ENCODE measurements around the gene PUS1.

- TF ChIP-seq TBP (IDR thresholded peaks at IDR 0.05; ENCODE audit: low read depth, low read length) (no peak), TAF1 (IDR thresholded peaks at IDR 0.05; ENCODE audit: low read depth, low read length) (no peak), HDAC6 (IDR thresholded peaks at IDR 0.05; ENCODE audit: low read depth, low read length) (no peak), CREB1 (IDR thresholded peaks at IDR 0.05) (no peak), CBX5 (IDR thresholded peaks at IDR 0.05; ENCODE audit: low read depth, low read length) (no peak), POLR2A (IDR thresholded peaks at IDR 0.05; ENCODE audit: control extremely low read depth in 1 of 2, low read depth in 2 of 2, low read length in 2 of 2) (no peak), YY1 (IDR thresholded peaks at IDR 0.05; ENCODE audit: low read depth, low read length) (no peak), CTCF (IDR thresholded peaks at IDR 0.05; ENCODE audit: control extremely low read depth in 1 of 3, insufficient read depth in 1 of 3, low read depth in 1 of 3, low read length in 3 of 3) (no peak), RFX5 (IDR thresholded peaks at IDR 0.05; ENCODE audit: borderline replicate concordance, low read depth, low read length) (no peak), EP300 (IDR thresholded peaks at IDR 0.05; ENCODE audit: borderline replicate concordance in 1 of 2, low read depth in 2 of 2, low read length in 2 of 2) (no peak)
- TF ChIP-seq, protein P1, sequence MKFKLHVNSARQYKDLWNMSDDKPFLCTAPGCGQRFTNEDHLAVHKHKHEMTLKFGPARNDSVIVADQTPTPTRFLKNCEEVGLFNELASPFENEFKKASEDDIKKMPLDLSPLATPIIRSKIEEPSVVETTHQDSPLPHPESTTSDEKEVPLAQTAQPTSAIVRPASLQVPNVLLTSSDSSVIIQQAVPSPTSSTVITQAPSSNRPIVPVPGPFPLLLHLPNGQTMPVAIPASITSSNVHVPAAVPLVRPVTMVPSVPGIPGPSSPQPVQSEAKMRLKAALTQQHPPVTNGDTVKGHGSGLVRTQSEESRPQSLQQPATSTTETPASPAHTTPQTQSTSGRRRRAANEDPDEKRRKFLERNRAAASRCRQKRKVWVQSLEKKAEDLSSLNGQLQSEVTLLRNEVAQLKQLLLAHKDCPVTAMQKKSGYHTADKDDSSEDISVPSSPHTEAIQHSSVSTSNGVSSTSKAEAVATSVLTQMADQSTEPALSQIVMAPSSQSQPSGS (IDR thresholded peaks at IDR 0.05; ENCODE audit: low read length) = no peak
- TF ChIP-seq, protein P2, sequence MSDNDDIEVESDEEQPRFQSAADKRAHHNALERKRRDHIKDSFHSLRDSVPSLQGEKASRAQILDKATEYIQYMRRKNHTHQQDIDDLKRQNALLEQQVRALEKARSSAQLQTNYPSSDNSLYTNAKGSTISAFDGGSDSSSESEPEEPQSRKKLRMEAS (IDR thresholded peaks at IDR 0.05) = no peak
- TF ChIP-seq, protein P3, sequence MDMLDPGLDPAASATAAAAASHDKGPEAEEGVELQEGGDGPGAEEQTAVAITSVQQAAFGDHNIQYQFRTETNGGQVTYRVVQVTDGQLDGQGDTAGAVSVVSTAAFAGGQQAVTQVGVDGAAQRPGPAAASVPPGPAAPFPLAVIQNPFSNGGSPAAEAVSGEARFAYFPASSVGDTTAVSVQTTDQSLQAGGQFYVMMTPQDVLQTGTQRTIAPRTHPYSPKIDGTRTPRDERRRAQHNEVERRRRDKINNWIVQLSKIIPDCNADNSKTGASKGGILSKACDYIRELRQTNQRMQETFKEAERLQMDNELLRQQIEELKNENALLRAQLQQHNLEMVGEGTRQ (IDR thresholded peaks at IDR 0.05; ENCODE audit: low read length) = no peak
Observed at GRCh38 chr12:131986910-131987309, 57.8 kb downstream of the PUS1 start.
